Measurements from ENCODE around the gene CDT1. TPM values are rescaled to one million over a fixed set of nuclear protein-coding genes. Genes with fewer than 3 reads are reported as not detected.
"Not testable (repeated sequence)": the region's sequence is repeated elsewhere in the genome, so short reads cannot be mapped to it uniquely, and the experiment has no call there.

The CDT1 gene
- total RNA-seq, 4 donors from 2014 or later = 0.92 to 2.0 TPM; not detected in 2

- H3K9me3 ChIP-seq = no peaks in the 10 kb centered on the region
- peak within 1 kb of the TSS; percentile 62 to 99 (median 93) for H3K27ac ChIP-seq
- peak; percentile 67 for ATAC-seq
- H3K4me3 ChIP-seq = peak within 1 kb of the TSS; percentile 50 to 78
- H3K36me3 ChIP-seq = no peaks in the 10 kb centered on the region
- H3K27me3 ChIP-seq = peaks cover 1% of the 10 kb centered on the region
- no CpG with 5 or more reads among the region's 110 CpGs for WGBS, 2 donors (ENCODE audit: low coverage in 1 of 2)
- TF ChIP-seq POLR2A (IDR thresholded peaks at IDR 0.05) (peak; percentile 86 to 94), CTCF (IDR thresholded peaks at IDR 0.05) (peak in 3 of 4 experiments; percentile 96 to 100 (median 96)), EP300 (IDR thresholded peaks at IDR 0.05) (no peak), POLR2AphosphoS5 (IDR thresholded peaks at IDR 0.05) (peak; percentile 78)
- peaks cover 3 to 53% (median 34%) of the 10 kb centered on the region in 3 donors for H3K4me1 ChIP-seq
These were observed 18.3 kb upstream of the CDT1 start, which contains the start of gene PIEZO1 for GRCh38 chr16:88785106-88785924. TSS of gene PIEZO1 (minus strand) at chr16:88785220. CDS start at chr16:88784964, 256 bp downstream.

DNA sequence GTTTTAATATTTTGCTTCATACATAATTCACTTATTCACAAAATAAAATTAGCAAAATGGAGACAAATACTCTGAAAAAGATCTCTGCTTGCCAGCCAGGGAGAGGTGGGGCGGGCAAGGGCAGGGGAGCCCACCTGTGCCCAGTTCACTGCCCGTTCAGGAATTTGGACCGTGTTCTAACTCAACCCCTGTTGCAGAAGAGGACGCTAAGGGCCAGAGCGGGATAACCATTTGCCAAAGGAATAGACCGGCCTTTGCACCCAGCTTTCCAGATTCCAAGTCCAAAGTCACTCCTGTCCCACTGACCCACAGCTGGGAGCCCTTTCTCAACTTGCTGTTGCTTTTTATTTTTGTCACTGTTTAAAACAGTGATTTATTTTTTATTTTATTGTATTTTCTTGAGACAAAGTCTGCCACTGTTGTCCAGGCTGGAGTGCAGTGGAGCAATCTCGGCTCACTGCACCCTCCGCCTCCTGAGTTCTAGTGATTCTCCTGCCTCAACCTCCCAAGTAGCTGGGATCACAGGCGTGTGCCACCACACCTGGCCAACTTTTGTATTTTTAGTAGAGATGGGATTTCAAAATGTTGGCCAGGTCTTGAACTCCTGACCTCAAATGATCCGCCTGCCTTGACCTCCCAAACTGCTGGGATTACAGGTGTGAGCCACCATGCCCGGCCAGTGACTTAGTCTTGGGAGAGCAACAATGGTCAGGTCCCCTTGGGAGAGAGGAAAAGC lies 15.8 kb upstream of the CDT1 start:
- Histone ChIP-seq H3K9me3 (no peaks in the 10 kb centered on the region), H3K36me3 (no peaks in the 10 kb centered on the region), H3K27ac (no peak overlapping the region), H3K4me1 (peaks cover 0 to 29% (median 11%) of the 10 kb centered on the region in 3 donors), H3K27me3 (peaks cover 23% of the 10 kb centered on the region), H3K4me3 (no peak overlapping the region)
- no peak for ATAC-seq
- TF ChIP-seq POLR2A (IDR thresholded peaks at IDR 0.05) (no peak), POLR2AphosphoS5 (IDR thresholded peaks at IDR 0.05) (no peak), EP300 (IDR thresholded peaks at IDR 0.05) (no peak), CTCF (IDR thresholded peaks at IDR 0.05) (no peak)
- WGBS, 2 donors (ENCODE audit: low coverage in 1 of 2) = 80% methylated on average over 8 to 11 of the region's 11 CpGs

DNA sequence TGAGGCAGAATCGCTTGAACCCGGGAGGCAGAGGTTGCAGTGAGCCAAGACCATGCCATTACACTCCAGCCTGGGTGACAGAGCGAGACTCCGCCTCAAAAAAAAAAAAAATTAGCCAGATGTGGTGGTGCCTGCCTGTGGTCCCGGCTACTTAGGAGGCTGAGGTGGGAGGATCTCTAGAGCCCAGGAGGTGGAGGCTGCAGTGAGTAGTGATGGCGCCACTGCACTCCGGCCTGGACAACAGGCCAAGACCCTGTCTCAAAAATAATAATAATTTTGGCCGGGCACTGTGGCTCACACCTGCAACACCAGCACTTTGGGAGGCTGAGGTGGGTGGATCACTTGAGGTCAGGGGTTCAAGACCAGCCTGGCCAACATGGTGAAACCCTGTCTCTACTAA lies 14.8 kb upstream of the CDT1 start:
- ATAC-seq, H3K27ac ChIP-seq: not testable (repeated sequence)
- 87% methylated on average over 8 of the region's 8 CpGs; no CpG with 5 or more reads in 1 of the 2 donors for WGBS, 2 donors (ENCODE audit: low coverage in 1 of 2)

GRCh38 chr16:88789594-88789993 lies 14.0 kb upstream of the CDT1 start:
- WGBS, 2 donors (ENCODE audit: low coverage in 1 of 2) = 83% methylated on average over 3 of the region's 7 CpGs; no CpG with 5 or more reads in 1 of the 2 donors
- no peak for TF ChIP-seq POLR2A (IDR thresholded peaks at IDR 0.05)
- no peak for TF ChIP-seq POLR2AphosphoS5 (IDR thresholded peaks at IDR 0.05)
- TF ChIP-seq EP300 (IDR thresholded peaks at IDR 0.05) = no peak
- Histone ChIP-seq H3K36me3 (no peaks in the 10 kb centered on the region), H3K4me3 (no peak overlapping the region), H3K27me3 (peaks cover 36% of the 10 kb centered on the region), H3K27ac (no peak overlapping the region), H3K9me3 (no peaks in the 10 kb centered on the region), H3K4me1 (peaks cover 0 to 13% (median 0%) of the 10 kb centered on the region in 3 donors)
- no peak for ATAC-seq

More for the DNA sequence above, 14.8 kb upstream of the CDT1 start:
- H3K4me3 ChIP-seq, H3K9me3 ChIP-seq, H3K36me3 ChIP-seq: not testable (repeated sequence)
- peaks cover 33% of the 10 kb centered on the region for H3K27me3 ChIP-seq
- peaks cover 0 to 19% (median 3%) of the 10 kb centered on the region in 3 donors for H3K4me1 ChIP-seq

- peaks cover 36% of the 10 kb centered on the region for H3K27me3 ChIP-seq
- no peak for TF ChIP-seq POLR2A (IDR thresholded peaks at IDR 0.05)
- TF ChIP-seq CTCF (IDR thresholded peaks at IDR 0.05) = no peak
- no peak for TF ChIP-seq EP300 (IDR thresholded peaks at IDR 0.05)
- TF ChIP-seq POLR2AphosphoS5 (IDR thresholded peaks at IDR 0.05) = no peak
- H3K4me1 ChIP-seq = peaks cover 0 to 3% (median 0%) of the 10 kb centered on the region in 3 donors
- H3K4me3 ChIP-seq = no peak overlapping the region
- H3K9me3 ChIP-seq = no peaks in the 10 kb centered on the region
- peak overlapping the region in 2 of 4 donors; percentile 9 to 14 for H3K27ac ChIP-seq
- ATAC-seq = no peak
- no peaks in the 10 kb centered on the region for H3K36me3 ChIP-seq
- WGBS, 2 donors (ENCODE audit: low coverage in 1 of 2) = 41 to 53% methylated on average over 5 to 7 of the region's 24 CpGs
These were observed 13.0 kb upstream of the CDT1 start for GRCh38 chr16:88790312-88791211.
